PC-9 (cell line): Measurements from ENCODE around the gene HSPA2.

Experiments used
- EZH2 ChIP-seq: fragments of 200-600 bp; sonication (generic); IDR thresholded peaks from 2 replicates; pipeline ENCODE4 v1.8.0; 2017; ENCODE audit warnings: antibody characterized with exemption, low read depth
- TF ChIP-seq, protein P1 (sequence below): fragments of 200-600 bp; sonication (generic); conservative IDR thresholded peaks from 2 replicates; pipeline ENCODE4 v1.6.1; 2017; ENCODE audit warnings: mixed run types, antibody characterized with exemption, mild to moderate bottlenecking, moderate library complexity

GRCh38 chr14:64541261-64541971 lies 875 bp downstream of the HSPA2 start:
- TF ChIP-seq, protein P1, sequence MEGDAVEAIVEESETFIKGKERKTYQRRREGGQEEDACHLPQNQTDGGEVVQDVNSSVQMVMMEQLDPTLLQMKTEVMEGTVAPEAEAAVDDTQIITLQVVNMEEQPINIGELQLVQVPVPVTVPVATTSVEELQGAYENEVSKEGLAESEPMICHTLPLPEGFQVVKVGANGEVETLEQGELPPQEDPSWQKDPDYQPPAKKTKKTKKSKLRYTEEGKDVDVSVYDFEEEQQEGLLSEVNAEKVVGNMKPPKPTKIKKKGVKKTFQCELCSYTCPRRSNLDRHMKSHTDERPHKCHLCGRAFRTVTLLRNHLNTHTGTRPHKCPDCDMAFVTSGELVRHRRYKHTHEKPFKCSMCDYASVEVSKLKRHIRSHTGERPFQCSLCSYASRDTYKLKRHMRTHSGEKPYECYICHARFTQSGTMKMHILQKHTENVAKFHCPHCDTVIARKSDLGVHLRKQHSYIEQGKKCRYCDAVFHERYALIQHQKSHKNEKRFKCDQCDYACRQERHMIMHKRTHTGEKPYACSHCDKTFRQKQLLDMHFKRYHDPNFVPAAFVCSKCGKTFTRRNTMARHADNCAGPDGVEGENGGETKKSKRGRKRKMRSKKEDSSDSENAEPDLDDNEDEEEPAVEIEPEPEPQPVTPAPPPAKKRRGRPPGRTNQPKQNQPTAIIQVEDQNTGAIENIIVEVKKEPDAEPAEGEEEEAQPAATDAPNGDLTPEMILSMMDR = no peak
- no peak for TF ChIP-seq EZH2
